Stomach (tissue), 9 donors: ENCODE data around the gene PIP4K2A. TPM values are rescaled to one million over a fixed set of nuclear protein-coding genes. Genes with fewer than 3 reads are reported as not detected.

ENCODE experiments used
- DNase-seq, 2 donors: peaks; one replicate each; pipeline versions ENCODE4 v3.0.0 to v3.0.0-alpha.2; 2013 to 2019
- H3K27ac ChIP-seq, 5 donors: fragments of 200-600 bp in 4 of 5; sonication (generic) in 4 of 5; one replicate each; pipeline ENCODE4 v1.5.1; 2013 to 2019; ENCODE audit warnings: mild to moderate bottlenecking in 1 of 5, moderate library complexity in 1 of 5
- H3K27me3 ChIP-seq, 3 donors: fragments of 200-600 bp; sonication (generic); one replicate each; pipeline ENCODE4 v1.5.1; 2017 to 2019; ENCODE audit warnings: mixed run types in 1 of 3
- H3K36me3 ChIP-seq, 4 donors: fragments of 200-600 bp; sonication (generic); 1 replicate in 3 of 4; 2 replicates in 1 of 4; pipeline ENCODE4 v1.5.1; 2016 to 2019
- H3K4me1 ChIP-seq, 4 donors: fragments of 200-600 bp; sonication (generic); one replicate each; pipeline ENCODE4 v1.5.1; 2016 to 2019
- H3K4me3 ChIP-seq, 4 donors: fragments of 200-600 bp; sonication (generic) in 3 of 4; one replicate each; pipeline ENCODE4 v1.5.1; 2016 to 2019; ENCODE audit warnings: mild to moderate bottlenecking in 1 of 4
- H3K9me3 ChIP-seq, 4 donors: fragments of 200-600 bp; sonication (generic); one replicate each; pipeline ENCODE4 v1.5.1; 2016 to 2019
- CTCF ChIP-seq, 7 experiments: fragments of 450-650 bp in 4 of 7; fragments of 200-600 bp in 3 of 7; sonication (generic) in 3 of 7; IDR thresholded peaks; one replicate each; pipeline ENCODE4 v1.5.1; 2016 to 2019; ENCODE audit warnings: antibody characterized with exemption in 7 of 7, control low read depth in 2 of 7, mild to moderate bottlenecking in 1 of 7
- EP300 ChIP-seq: sonication (generic); formaldehyde crosslinking; IDR thresholded peaks from one replicate; pipeline ENCODE4 v1.6.1; 2017; ENCODE audit warnings: antibody characterized with exemption
- POLR2A ChIP-seq, 4 donors: fragments of 450-650 bp; IDR thresholded peaks; one replicate each; pipeline ENCODE4 v1.6.1; 2016; ENCODE audit warnings: antibody characterized with exemption in 4 of 4, control low read depth in 2 of 4, mild to moderate bottlenecking in 1 of 4, moderate library complexity in 1 of 4
- POLR2AphosphoS5 ChIP-seq, 3 donors: sonication (generic); formaldehyde crosslinking; IDR thresholded peaks; one replicate each; pipeline ENCODE4 v1.6.1; 2016; ENCODE audit warnings: antibody characterized with exemption in 3 of 3
- WGBS, 5 donors: extraction: QIAGEN DNeasy Blood & Tissue Kit in 3 of 5; methylation state at CpG; one replicate each; pipeline versions ENCODE4 v1.1.5 to v1.1.7; 2013 to 2018; 5-methylcytosine and 5-hydroxymethylcytosine counted together
- intact Hi-C: fragments of 100-400 bp; cut with DNase I; formaldehyde crosslinking; loops from one replicate; pipeline ENCODE4 v1.15.1; 2023; ENCODE audit warnings: low total_unique reads
- polyA plus RNA-seq, 3 donors: library from polyadenylated mRNA; stranded (reverse); fragments of 200-250 nt; gene quantifications; one replicate each; pipeline ENCODE4 v1.2.3, GENCODE V29; 2013
- total RNA-seq, 5 donors: library from RNA; depleted of rRNA; stranded (reverse); fragments of >200 nt; gene quantifications; one replicate each; pipeline versions ENCODE4 v1.1.0 to v1.2.3, GENCODE V29; 2014 to 2016
- donor health status: healthy with polysubstance abuse.
- donor health status: Bipolar disorder and iron deficiency.
- donor health status: healthy.

The PIP4K2A gene
- total and polyA plus RNA-seq, 8 donors = 6.7 to 61.3 (median 13.6) TPM

DNA sequence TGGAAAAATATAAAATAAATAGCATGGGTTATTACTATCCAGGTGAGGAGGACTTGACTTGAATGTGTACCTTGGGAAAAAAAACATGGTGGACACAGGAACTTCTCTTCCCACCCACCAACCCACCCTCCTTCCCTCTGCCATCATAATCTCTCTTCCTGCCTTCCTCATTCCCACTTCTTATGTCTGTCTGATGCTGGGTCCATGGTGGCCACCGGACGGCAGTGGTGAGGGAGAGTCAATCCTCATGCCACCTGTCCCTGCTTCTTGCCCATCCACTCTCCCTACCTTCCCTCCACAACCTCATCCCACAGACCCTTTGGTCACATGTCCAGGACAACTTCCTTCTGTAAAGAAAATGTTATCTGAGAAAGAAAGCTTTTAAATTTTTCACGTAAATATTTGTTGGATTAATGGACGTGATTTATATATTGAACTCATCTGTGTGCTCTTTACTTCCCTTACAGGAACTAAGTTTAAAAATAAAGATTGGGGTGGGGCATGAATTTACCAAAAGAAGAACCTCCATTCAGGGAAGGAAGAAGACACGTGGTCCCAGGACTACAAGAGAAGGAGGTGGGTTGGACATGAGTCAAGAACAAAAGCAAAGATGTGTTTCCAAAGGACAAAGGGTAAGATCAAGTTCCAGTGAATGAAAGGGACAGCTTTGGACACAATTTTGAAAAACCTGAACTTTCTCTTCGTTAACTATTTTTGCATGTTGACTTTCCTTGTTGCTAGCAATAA is 104.5 kb downstream of the PIP4K2A start:
- H3K27ac ChIP-seq = peak overlapping the region in 1 of 5 donors; percentile 1
- TF ChIP-seq POLR2A (IDR thresholded peaks at IDR 0.05) (no peak), CTCF (IDR thresholded peaks at IDR 0.05) (no peak), EP300 (no peak)
- no peak for DNase-seq
- H3K27me3 ChIP-seq = no peaks in the 10 kb centered on the region
- whole genome bisulfite sequencing, 5 donors = 38 to 62% (median 52%) methylated on average over 6 of the region's 6 CpGs
- peaks cover 0 to 49% (median 15%) of the 10 kb centered on the region in 4 donors for H3K4me1 ChIP-seq
- peaks cover 0 to 24% (median 20%) of the 10 kb centered on the region in 4 donors for H3K36me3 ChIP-seq
- intact Hi-C loops = no loop called here
- H3K4me3 ChIP-seq = no peak overlapping the region
- H3K9me3 ChIP-seq = no peaks in the 10 kb centered on the region

DNA sequence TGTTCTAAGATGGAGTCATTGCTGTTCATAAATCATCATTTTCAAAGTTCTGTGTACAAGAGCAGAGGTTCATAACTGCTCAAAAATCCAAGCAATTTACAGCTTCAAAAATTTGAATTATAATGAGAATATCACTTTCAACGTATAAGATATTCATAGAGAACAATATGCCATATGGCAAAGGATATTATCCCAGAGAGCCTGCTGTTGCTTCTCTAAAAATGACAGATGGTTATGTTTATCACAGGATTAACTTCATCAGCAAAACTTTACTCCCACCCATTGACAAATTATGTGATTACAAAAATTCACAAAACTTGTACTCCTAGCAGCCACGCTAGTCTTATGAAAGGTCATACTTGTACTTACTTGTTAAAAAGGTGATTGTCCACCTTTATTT is 105.1 kb downstream of the PIP4K2A start:
- H3K9me3 ChIP-seq = no peaks in the 10 kb centered on the region
- WGBS, 5 donors = 84 to 90% (median 88%) methylated on average over 2 of the region's 2 CpGs
- TF ChIP-seq POLR2AphosphoS5 (IDR thresholded peaks at IDR 0.05) (no peak), POLR2A (IDR thresholded peaks at IDR 0.05) (no peak), CTCF (IDR thresholded peaks at IDR 0.05) (no peak), EP300 (no peak)
- no peaks in the 10 kb centered on the region for H3K27me3 ChIP-seq
- peak overlapping the region in 1 of 5 donors; percentile 1 for H3K27ac ChIP-seq
- peaks cover 0 to 24% (median 20%) of the 10 kb centered on the region in 4 donors for H3K36me3 ChIP-seq
- no peak for DNase-seq
- no peak overlapping the region for H3K4me3 ChIP-seq
- intact Hi-C loops = no loop called here
- H3K4me1 ChIP-seq = peaks cover 0 to 50% (median 15%) of the 10 kb centered on the region in 4 donors

- Histone ChIP-seq H3K9me3 (no peaks in the 10 kb centered on the region), H3K27ac (peak overlapping the region in 4 of 5 donors; percentile 14 to 25 (median 18)), H3K36me3 (peaks cover 0 to 24% (median 20%) of the 10 kb centered on the region in 4 donors), H3K4me1 (peaks cover 0 to 46% (median 14%) of the 10 kb centered on the region in 4 donors), H3K27me3 (no peaks in the 10 kb centered on the region), H3K4me3 (no peak overlapping the region)
- WGBS, 5 donors = 49 to 55% (median 52%) methylated on average over 3 of the region's 3 CpGs
- TF ChIP-seq POLR2AphosphoS5 (IDR thresholded peaks at IDR 0.05) (no peak), POLR2A (IDR thresholded peaks at IDR 0.05) (no peak), EP300 (no peak), CTCF (IDR thresholded peaks at IDR 0.05) (no peak)
- intact Hi-C loops = no loop called here
- DNase-seq = no peak
These were observed 107.1 kb downstream of the PIP4K2A start for GRCh38 chr10:22607261-22607660.

GRCh38 chr10:22606164-22606614 is 108.2 kb downstream of the PIP4K2A start:
- H3K36me3 ChIP-seq = peaks cover 0 to 33% (median 22%) of the 10 kb centered on the region in 4 donors
- intact Hi-C loops = no loop called here
- peak in 1 of 2 donors; percentile 58 for DNase-seq
- peaks cover 0 to 41% (median 11%) of the 10 kb centered on the region in 4 donors for H3K4me1 ChIP-seq
- H3K27ac ChIP-seq = peak overlapping the region in 4 of 5 donors; percentile 25 to 66 (median 58)
- no peaks in the 10 kb centered on the region for H3K27me3 ChIP-seq
- TF ChIP-seq EP300 (no peak), POLR2A (IDR thresholded peaks at IDR 0.05) (no peak), POLR2AphosphoS5 (IDR thresholded peaks at IDR 0.05) (peak in 1 of 3 donors; percentile 15), CTCF (IDR thresholded peaks at IDR 0.05) (no peak)
- H3K9me3 ChIP-seq = no peaks in the 10 kb centered on the region
- 57 to 77% (median 77%) methylated on average over 6 of the region's 6 CpGs for WGBS, 5 donors
- H3K4me3 ChIP-seq = no peak overlapping the region
